HEK293T (cell line): ENCODE data around the gene KCNMA1.

Experiments used
- BHLHE40 ChIP-seq: fragments of 450-650 bp; IDR thresholded peaks from 2 replicates; pipeline ENCODE4 v1.6.1; 2016; ENCODE audit warnings: mild to moderate bottlenecking, moderate library complexity, borderline replicate concordance
- ELF4 ChIP-seq: fragments of 450-650 bp; IDR thresholded peaks from 2 replicates; pipeline ENCODE4 v1.6.1; 2017; ENCODE audit warnings: antibody characterized with exemption
- NFRKB ChIP-seq: fragments of 450-650 bp; IDR thresholded peaks from 2 replicates; pipeline ENCODE4 v1.6.1; 2016; ENCODE audit warnings: mild to moderate bottlenecking, moderate library complexity
- PKNOX1 ChIP-seq: fragments of 450-650 bp; IDR thresholded peaks from 2 replicates; pipeline ENCODE4 v1.6.1; 2016
- SP1 ChIP-seq: fragments of 450-650 bp; IDR thresholded peaks from 2 replicates; pipeline ENCODE4 v1.6.1; 2017
- SUZ12 ChIP-seq: fragments of 450-650 bp; IDR thresholded peaks from 2 replicates; pipeline ENCODE4 v1.6.1; 2016; ENCODE audit warnings: mild to moderate bottlenecking

GRCh38 chr10:77647543-77648293 is 10.1 kb upstream of the KCNMA1 start:
- TF ChIP-seq BHLHE40 (no peak), NFRKB (no peak), PKNOX1 (no peak), SP1 (no peak), ELF4 (no peak), SUZ12 (no peak)
